SKM-1 treated with dmso at 0.1 percent for 144 hours (cell line): Measurements from ENCODE around the gene TRIM14.
"Not testable (repeated sequence)": the region's sequence is repeated elsewhere in the genome, so short reads cannot be mapped to it uniquely, and the experiment has no call there.

Source experiments
- DNase-seq: peaks from one replicate; lab custom pipeline; 2025; ENCODE audit not compliant: unreplicated experiment; lab: John Stamatoyannopoulos, UW

TRIM14 gene

DNA sequence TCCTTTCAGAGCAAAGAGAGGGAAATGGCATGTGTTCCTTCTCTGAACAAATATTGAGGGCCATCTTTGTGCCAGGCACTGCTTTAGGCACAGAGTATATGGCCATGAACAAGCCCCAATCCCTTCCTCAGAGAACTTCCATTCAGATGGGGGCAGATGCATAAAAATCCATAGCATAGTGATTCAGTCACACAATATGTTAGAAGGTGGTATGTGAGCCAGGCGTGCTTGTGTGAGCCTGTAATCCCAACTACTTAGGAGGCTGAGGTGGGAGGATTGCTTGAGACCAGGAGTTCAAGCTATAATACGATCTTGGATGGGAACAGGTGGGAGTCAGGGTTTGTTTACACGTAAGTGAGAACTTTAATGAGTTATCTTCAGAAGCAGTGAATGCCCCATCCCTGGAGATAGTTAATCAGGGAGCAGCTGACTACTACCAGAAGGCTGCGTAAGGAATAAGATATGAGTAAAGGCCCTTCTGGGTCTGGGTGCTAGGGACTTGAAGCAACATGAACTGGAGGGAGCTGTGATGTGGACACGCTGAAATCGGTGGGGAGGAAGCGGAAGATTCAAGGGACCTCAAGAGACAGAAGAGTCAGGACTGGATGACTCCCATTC, 35.3 kb downstream of the TRIM14 start:
- DNase-seq: no peak

DNA sequence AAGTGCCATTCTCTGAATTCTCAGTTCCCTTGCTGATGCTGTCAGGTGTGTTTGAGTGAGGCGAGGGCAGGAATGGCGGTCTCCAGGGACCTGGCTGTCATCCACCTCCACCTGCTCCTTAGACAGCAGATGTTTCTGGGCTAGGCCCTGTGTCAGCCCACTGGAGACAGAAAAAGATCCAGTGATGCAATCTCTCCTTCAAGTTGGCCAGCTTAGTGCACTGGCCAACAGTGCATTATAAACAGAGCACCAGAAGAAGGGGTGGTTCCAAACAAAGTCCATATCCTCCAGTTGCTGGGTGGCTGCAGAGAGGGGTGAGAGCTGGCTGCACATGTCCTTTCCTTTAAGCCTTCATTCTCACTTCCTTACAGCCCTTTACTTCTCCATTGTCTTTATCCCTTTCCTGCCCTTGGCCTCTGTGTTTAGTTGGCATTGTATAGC, 35.9 kb downstream of the TRIM14 start:
- DNase-seq: no peak

GRCh38 chr9:98081477-98082219, 37.4 kb downstream of the TRIM14 start:
- no peak for DNase-seq

GRCh38 chr9:98080780-98081179, 38.2 kb downstream of the TRIM14 start:
- no peak for DNase-seq

DNA sequence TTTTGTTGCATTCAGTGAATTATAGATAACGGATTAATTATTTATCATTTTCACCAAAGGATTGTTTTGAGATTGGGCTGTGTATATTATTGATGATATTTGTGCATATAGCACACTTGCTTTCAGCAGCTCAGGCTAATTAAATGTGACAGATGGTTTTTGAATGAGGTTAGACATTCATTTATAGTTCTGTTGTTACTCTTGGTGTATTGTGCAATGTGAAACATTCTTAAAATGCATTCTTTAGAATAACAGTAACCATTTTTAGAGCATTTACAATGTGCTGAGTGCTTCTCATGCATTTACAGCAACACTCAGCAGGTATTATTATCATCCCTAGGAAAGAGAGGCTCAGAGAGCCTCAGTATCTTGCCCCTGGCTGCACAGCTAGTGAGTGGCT, 38.7 kb downstream of the TRIM14 start:
- no peak for DNase-seq

- DNase-seq: no peak
These were observed 40.1 kb downstream of the TRIM14 start for GRCh38 chr9:98078895-98079294.

DNA sequence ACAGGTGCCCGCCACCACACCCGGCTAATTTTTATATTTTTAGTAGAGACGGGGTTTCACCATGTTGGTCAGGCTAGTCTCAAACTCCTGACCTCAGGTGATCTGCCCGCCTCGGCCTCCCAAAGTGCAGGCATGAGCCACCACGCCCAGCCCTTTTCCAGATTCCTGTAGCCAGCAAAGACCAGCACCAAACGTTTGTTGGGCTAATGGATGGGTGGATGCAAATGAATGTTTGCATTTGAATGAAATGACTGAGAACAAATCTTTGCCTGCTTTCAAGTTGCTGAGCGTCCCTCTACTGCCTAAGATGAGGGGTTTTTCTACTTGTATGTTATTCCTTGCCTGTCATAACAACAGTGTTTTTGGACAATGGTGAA, 42.5 kb downstream of the TRIM14 start:
- DNase-seq: not testable (repeated sequence)

- no peak for DNase-seq
These were observed 43.7 kb downstream of the TRIM14 start for GRCh38 chr9:98075332-98075805.

GRCh38 chr9:98074115-98074990, 44.7 kb downstream of the TRIM14 start:
- peak; percentile 8 for DNase-seq

GRCh38 chr9:98071737-98072136, 47.3 kb downstream of the TRIM14 start:
- DNase-seq: no peak

- no peak for DNase-seq
These were observed 48.3 kb downstream of the TRIM14 start for GRCh38 chr9:98070704-98071103.

GRCh38 chr9:98069551-98069950, 49.5 kb downstream of the TRIM14 start:
- no peak for DNase-seq

- no peak for DNase-seq
These were observed 51.8 kb downstream of the TRIM14 start for GRCh38 chr9:98067184-98067583.

- no peak for DNase-seq
These were observed 52.8 kb downstream of the TRIM14 start for GRCh38 chr9:98066235-98066634.

- DNase-seq: no peak
These were observed 54.2 kb downstream of the TRIM14 start for GRCh38 chr9:98064623-98065392.

DNA sequence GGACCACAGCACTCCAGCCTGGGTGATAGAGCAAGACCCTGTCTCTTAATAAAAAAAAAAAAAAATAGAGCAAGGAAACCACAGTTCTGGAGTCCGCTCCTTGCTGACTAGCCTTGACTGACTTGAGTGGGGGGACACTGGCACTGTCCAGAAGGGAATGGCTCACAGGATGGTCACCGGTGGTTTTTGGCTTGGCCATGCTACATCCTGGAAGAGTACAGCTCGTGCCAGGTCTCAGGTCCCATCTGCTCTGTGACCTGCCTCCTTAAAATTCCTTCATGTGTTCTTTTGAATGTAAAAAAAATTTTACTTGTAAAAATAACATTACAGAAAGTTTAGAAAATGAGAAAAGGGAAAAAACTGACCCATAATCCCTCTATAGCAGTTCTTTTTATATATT, 56.9 kb downstream of the TRIM14 start:
- DNase-seq: no peak

- no peak for DNase-seq
These were observed 61.8 kb downstream of the TRIM14 start for GRCh38 chr9:98057138-98057799.

GRCh38 chr9:98056269-98057137, 62.5 kb downstream of the TRIM14 start, which contains the start of gene NANS:
TSS of gene NANS (plus strand) at chr9:98056732. CDS start at chr9:98056809, 77 bp downstream.
- peak; percentile 71 for DNase-seq

- no peak for DNase-seq
These were observed 64.6 kb downstream of the TRIM14 start for GRCh38 chr9:98054376-98054951.
